GM15510 (cell line): ENCODE measurements around the gene SMU1.

ENCODE experiments used
- POLR2A ChIP-seq: IDR thresholded peaks from 3 replicates; pipeline ENCODE4 v1.6.1; 2011; ENCODE audit warnings: borderline replicate concordance; ENCODE audit not compliant: insufficient read length; ENCODE audit errors: extremely low read depth

Gene SMU1

GRCh38 chr9:33017283-33018041 is 59.0 kb downstream of the SMU1 start:
- no peak for TF ChIP-seq POLR2A

GRCh38 chr9:33014665-33015014 is 61.8 kb downstream of the SMU1 start:
- TF ChIP-seq POLR2A = no peak

GRCh38 chr9:33013962-33014664 is 62.4 kb downstream of the SMU1 start:
- TF ChIP-seq POLR2A = no peak

- no peak for TF ChIP-seq POLR2A
These were observed 64.0 kb downstream of the SMU1 start for GRCh38 chr9:33012328-33013069.

GRCh38 chr9:33011831-33012230 is 64.6 kb downstream of the SMU1 start:
- TF ChIP-seq POLR2A = no peak

GRCh38 chr9:33007755-33008154 is 68.7 kb downstream of the SMU1 start:
- TF ChIP-seq POLR2A = no peak

GRCh38 chr9:32992595-32993238 is 83.8 kb downstream of the SMU1 start:
- no peak for TF ChIP-seq POLR2A

GRCh38 chr9:32991897-32992594 is 84.4 kb downstream of the SMU1 start:
- no peak for TF ChIP-seq POLR2A
